ENCODE data around the gene PURB. TPM values are rescaled to one million over a fixed set of nuclear protein-coding genes. Genes with fewer than 3 reads are reported as not detected.

PURB gene
- total RNA-seq, 1 donor: 29.8 TPM

DNA sequence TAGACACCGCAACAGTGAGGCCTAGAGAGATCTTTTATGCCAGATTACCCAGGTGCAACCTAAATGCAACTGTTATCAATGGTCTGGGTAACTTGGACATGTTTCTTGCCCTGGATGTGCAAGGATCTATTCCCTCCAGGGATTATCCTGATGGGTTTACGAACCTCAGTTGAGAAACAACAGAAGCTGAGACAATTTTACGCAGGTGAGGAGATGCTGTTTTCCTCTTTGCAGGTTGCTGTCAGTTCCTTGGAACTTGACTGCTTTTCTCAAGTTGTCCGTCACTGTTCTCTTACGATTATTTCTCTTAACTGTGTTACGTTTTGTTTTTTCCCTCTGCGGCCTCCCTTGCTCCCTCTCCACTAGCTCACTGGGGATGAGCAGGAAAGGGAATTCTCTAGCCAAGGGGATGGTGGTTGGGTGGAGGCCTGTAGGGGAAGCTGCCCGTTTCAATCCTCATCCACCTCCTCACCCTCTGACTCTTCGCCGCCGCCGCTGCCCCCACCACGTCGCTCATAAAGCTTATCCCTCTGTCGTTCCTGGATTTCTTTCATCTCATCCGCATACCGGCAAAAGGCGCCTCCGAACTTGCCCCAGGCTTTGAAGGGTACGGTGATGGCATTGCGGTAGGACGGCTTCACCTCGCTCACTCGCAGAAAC, 1.2 kb downstream of the PURB start:
- peak; percentile 12 for DNase-seq (ENCODE audit: low read depth)
- H3K4me3 ChIP-seq (ENCODE audit: low read depth, low read length): peak overlapping the region; percentile 78
- TF ChIP-seq, protein P1, sequence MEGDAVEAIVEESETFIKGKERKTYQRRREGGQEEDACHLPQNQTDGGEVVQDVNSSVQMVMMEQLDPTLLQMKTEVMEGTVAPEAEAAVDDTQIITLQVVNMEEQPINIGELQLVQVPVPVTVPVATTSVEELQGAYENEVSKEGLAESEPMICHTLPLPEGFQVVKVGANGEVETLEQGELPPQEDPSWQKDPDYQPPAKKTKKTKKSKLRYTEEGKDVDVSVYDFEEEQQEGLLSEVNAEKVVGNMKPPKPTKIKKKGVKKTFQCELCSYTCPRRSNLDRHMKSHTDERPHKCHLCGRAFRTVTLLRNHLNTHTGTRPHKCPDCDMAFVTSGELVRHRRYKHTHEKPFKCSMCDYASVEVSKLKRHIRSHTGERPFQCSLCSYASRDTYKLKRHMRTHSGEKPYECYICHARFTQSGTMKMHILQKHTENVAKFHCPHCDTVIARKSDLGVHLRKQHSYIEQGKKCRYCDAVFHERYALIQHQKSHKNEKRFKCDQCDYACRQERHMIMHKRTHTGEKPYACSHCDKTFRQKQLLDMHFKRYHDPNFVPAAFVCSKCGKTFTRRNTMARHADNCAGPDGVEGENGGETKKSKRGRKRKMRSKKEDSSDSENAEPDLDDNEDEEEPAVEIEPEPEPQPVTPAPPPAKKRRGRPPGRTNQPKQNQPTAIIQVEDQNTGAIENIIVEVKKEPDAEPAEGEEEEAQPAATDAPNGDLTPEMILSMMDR (IDR thresholded peaks at IDR 0.05; ENCODE audit: insufficient read depth, low read depth, low read length): no peak

DNA sequence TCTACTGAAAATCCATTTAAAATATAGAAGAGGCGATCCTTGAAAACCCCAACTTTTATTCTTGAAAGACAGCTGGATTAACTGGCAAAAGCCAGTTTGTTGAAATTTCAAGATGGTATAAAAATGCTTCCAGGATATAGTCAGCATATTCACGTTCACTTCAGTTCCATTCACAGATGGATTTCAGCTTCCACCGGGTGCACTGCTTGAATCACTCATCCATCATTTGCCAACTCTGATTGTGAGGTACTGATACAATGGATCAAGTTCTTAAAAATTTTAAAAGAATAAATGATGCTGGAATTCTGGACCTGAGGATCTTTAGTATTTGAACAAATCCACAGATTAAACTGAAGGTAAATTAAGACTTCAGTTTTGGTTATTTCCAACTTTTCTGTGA, 2.4 kb downstream of the PURB start:
- peak overlapping the region; percentile 78 for H3K4me3 ChIP-seq (ENCODE audit: low read depth, low read length)
- TF ChIP-seq, protein P1 (IDR thresholded peaks at IDR 0.05; ENCODE audit: insufficient read depth, low read depth, low read length): no peak
- DNase-seq (ENCODE audit: low read depth): no peak

DNA sequence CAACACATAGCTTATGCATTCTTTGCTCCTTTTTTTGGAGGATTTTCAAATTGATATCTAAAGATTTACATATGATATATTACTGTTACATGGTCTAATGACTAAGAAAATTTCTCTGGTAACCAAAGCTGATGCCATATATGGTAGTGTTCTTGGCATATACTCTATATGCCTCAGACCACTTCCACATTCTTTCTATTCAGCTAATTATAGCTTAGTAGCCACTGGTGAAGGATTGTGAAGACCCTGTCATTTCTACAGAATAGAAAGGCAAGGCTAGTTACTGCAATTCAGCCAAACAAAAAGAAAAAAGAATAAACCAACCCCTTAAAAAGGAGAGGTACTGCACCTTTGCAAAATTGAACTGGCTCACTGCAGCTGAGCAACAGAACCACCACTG, 3.7 kb downstream of the PURB start:
- peak overlapping the region; percentile 78 for H3K4me3 ChIP-seq (ENCODE audit: low read depth, low read length)
- TF ChIP-seq, protein P1 (IDR thresholded peaks at IDR 0.05; ENCODE audit: insufficient read depth, low read depth, low read length): no peak
- DNase-seq (ENCODE audit: low read depth): peak; percentile 71

DNA sequence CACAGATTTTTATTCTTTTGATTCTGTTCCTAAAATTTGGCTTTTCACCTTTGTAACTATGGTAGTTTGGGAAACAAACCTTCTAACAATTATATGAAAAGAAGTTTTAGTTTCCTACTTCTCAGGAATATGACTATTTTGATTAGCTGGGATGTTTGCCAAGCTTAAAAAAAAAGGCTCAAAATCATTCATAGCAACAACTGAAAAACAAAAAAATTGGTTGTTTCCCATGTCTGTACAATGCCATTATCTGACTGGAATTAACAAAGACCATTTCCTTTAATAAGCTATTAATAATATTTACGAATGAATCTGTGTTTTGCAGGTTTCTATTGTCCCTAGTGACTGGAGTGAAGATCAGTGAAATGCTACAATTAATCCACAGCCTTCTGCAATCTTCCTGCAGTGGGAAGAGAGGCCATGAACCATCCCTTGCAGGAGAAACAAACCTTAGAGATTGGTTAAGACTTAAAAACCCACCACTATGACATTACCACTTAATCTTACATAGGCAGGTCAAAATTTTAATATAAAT, 4.2 kb downstream of the PURB start:
- TF ChIP-seq, protein P1 (IDR thresholded peaks at IDR 0.05; ENCODE audit: insufficient read depth, low read depth, low read length): no peak
- peak; percentile 50 for DNase-seq (ENCODE audit: low read depth)
- H3K4me3 ChIP-seq (ENCODE audit: low read depth, low read length): peak overlapping the region; percentile 78

DNA sequence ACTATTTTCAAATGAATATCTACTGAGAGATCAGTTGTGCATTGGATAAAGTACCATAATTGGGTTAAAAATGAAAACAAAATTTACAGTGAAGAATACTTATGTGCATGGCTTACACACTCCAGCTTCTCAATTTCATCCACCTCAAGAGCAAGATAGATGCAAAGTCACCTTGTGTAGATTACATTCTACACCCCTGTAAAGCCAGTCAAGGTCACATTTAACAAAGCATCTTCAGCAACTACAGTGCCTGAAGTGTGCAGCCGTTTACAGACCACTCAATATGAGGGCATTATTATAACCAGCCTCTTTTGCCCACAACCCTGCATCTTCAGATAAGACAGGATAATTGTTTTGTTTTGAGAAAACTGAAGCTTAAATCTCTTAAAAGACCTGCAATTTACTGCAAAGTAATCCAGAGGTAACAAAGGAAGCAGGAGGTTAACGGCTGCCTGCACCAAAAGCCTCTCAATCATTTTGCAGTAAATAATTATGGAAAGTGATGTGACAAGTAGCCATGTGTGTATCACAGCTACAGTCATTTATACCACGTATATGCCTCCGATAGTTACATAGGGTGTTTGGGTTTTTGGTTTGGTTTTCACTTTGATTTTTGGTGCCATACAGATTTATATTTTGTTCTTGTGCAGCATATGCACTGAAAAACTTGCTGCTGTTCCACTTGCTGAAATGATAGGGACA, 4.9 kb downstream of the PURB start:
- TF ChIP-seq, protein P1 (IDR thresholded peaks at IDR 0.05; ENCODE audit: insufficient read depth, low read depth, low read length): no peak
- DNase-seq (ENCODE audit: low read depth): no peak
- peak overlapping the region; percentile 78 for H3K4me3 ChIP-seq (ENCODE audit: low read depth, low read length)

DNA sequence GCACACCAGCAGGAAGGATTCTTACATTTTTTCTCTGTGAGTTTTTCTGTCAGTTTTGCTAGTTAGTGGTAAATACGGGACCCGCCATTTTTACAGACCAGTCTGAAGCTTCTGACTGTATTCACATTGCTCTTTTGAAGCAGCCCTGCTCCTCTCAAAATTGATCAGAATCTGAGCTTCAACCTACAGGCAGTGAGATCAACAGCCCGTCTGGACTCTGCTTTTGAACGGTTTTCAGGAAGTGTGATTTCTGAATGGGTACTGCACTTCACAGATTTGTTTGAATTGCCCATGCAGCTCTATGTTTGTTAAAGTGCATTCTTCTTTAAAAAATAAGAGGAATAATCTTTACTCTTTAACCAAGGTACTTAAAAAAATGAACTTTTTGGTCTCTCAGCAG, 8.9 kb downstream of the PURB start:
- no peak overlapping the region for H3K4me3 ChIP-seq (ENCODE audit: low read depth, low read length)
- TF ChIP-seq, protein P1 (IDR thresholded peaks at IDR 0.05; ENCODE audit: insufficient read depth, low read depth, low read length): no peak
- no peak for DNase-seq (ENCODE audit: low read depth)

All from fibroblast of villous mesenchyme (primary cell).